OCI-LY1 (cell line): ENCODE results near the gene BMPER.

Experiments used
- H2AFZ ChIP-seq: fragments of 200-600 bp; sonication (generic), shearing (Covaris generic); 2 replicates; pipeline ENCODE4 v1.6.0; 2014; ENCODE audit warnings: antibody characterized with exemption, mild to moderate bottlenecking, low read length
- H3F3A ChIP-seq: fragments of 200-600 bp; sonication (generic), shearing (Covaris generic); 2 replicates; pipeline ENCODE4 v1.6.0; 2014; ENCODE audit warnings: mild to moderate bottlenecking, antibody characterized with exemption, low read length, moderate library complexity; ENCODE audit not compliant: insufficient read depth
- H3K27ac ChIP-seq: fragments of 200-600 bp; sonication (generic); 2 replicates; pipeline ENCODE4 v1.5.1; 2014; ENCODE audit warnings: low read length, mixed run types, mild to moderate bottlenecking, low read depth; ENCODE audit not compliant: poor library complexity, severe bottlenecking
- H3K27me3 ChIP-seq: fragments of 200-600 bp; sonication (generic); 2 replicates; pipeline ENCODE4 v1.6.0; 2014; ENCODE audit warnings: antibody characterized with exemption, mild to moderate bottlenecking, low read length, moderate library complexity; ENCODE audit not compliant: insufficient read depth
- H3K36me3 ChIP-seq: fragments of 200-600 bp; sonication (generic); 2 replicates; pipeline ENCODE4 v1.6.1; 2014; ENCODE audit warnings: mild to moderate bottlenecking, antibody characterized with exemption, low read length, moderate library complexity, mixed read lengths; ENCODE audit not compliant: insufficient read depth
- H3K4me1 ChIP-seq: fragments of 200-600 bp; sonication (generic); 2 replicates; pipeline ENCODE4 v1.5.1; 2014; ENCODE audit warnings: mild to moderate bottlenecking, low read length, moderate library complexity; ENCODE audit not compliant: insufficient read depth, severe bottlenecking
- H3K4me2 ChIP-seq: fragments of 200-600 bp; sonication (generic), shearing (Covaris generic); 2 replicates; pipeline ENCODE4 v1.6.1; 2014; ENCODE audit warnings: low read length
- H3K4me3 ChIP-seq: fragments of 200-600 bp; sonication (generic); 2 replicates; pipeline ENCODE4 v1.5.1; 2014; ENCODE audit warnings: low read length, low read depth, mild to moderate bottlenecking, mixed read lengths; ENCODE audit not compliant: poor library complexity, severe bottlenecking
- H3K79me2 ChIP-seq: fragments of 200-600 bp; shearing (Covaris generic); 2 replicates; pipeline ENCODE4 v1.6.1; 2016; ENCODE audit warnings: mixed run types, low read length, mixed read lengths; ENCODE audit not compliant: insufficient read depth
- H3K9ac ChIP-seq: fragments of 200-600 bp; sonication (generic), shearing (Covaris generic); 2 replicates; pipeline ENCODE4 v1.6.1; 2014; ENCODE audit warnings: mild to moderate bottlenecking, low read length, mixed read lengths
- H3K9me2 ChIP-seq: fragments of 200-600 bp; sonication (generic), shearing (Covaris generic); 2 replicates; pipeline ENCODE4 v1.6.1; 2014; ENCODE audit warnings: low read depth, mild to moderate bottlenecking, low read length, mixed read lengths
- H3K9me3 ChIP-seq: fragments of 200-600 bp; shearing (Covaris generic); 2 replicates; pipeline ENCODE4 v1.6.1; 2014; ENCODE audit warnings: low read length, mixed read lengths
- H4K20me1 ChIP-seq: fragments of 200-600 bp; sonication (generic), shearing (Covaris generic); 2 replicates; pipeline ENCODE4 v1.6.0; 2016; ENCODE audit warnings: mild to moderate bottlenecking, low read length; ENCODE audit not compliant: insufficient read depth
- CTCF ChIP-seq: fragments of 200-600 bp; sonication (generic), shearing (Covaris generic); IDR thresholded peaks from 2 replicates; pipeline ENCODE4 v1.5.1; 2017; ENCODE audit warnings: mild to moderate bottlenecking, antibody characterized with exemption, low read length, moderate library complexity, mixed read lengths
- EZH2 ChIP-seq: fragments of 200-600 bp; sonication (generic), shearing (Covaris generic); IDR thresholded peaks from 2 replicates; pipeline ENCODE4 v1.8.0; 2017; ENCODE audit warnings: borderline replicate concordance, mixed run types, mild to moderate bottlenecking, antibody characterized with exemption, low read length, moderate library complexity, mixed read lengths

The BMPER gene

GRCh38 chr7:34044306-34044643 lies 138.9 kb downstream of the BMPER start:
- H3K9me2 ChIP-seq: no peaks in the 10 kb centered on the region
- H3K9me3 ChIP-seq: no peaks in the 10 kb centered on the region
- H2AFZ ChIP-seq: no peak overlapping the region
- H3K27ac ChIP-seq: no peak overlapping the region
- H4K20me1 ChIP-seq: no peaks in the 10 kb centered on the region
- H3F3A ChIP-seq: no peaks in the 10 kb centered on the region
- no peak overlapping the region for H3K4me3 ChIP-seq
- no peaks in the 10 kb centered on the region for H3K4me1 ChIP-seq
- no peak overlapping the region for H3K4me2 ChIP-seq
- TF ChIP-seq CTCF: no peak
- TF ChIP-seq EZH2: no peak
- H3K79me2 ChIP-seq: no peaks in the 10 kb centered on the region
- H3K36me3 ChIP-seq: no peaks in the 10 kb centered on the region
- no peak overlapping the region for H3K9ac ChIP-seq
- no peaks in the 10 kb centered on the region for H3K27me3 ChIP-seq

GRCh38 chr7:34044734-34045353 lies 139.5 kb downstream of the BMPER start:
- no peak for TF ChIP-seq CTCF
- no peak for TF ChIP-seq EZH2
- no peak overlapping the region for H3K9ac ChIP-seq
- H3K27ac ChIP-seq: no peak overlapping the region
- no peaks in the 10 kb centered on the region for H3K9me3 ChIP-seq
- H3K9me2 ChIP-seq: no peaks in the 10 kb centered on the region
- H3K79me2 ChIP-seq: no peaks in the 10 kb centered on the region
- no peaks in the 10 kb centered on the region for H3F3A ChIP-seq
- H3K4me1 ChIP-seq: no peaks in the 10 kb centered on the region
- H3K4me2 ChIP-seq: no peak overlapping the region
- no peak overlapping the region for H2AFZ ChIP-seq
- no peaks in the 10 kb centered on the region for H3K27me3 ChIP-seq
- no peaks in the 10 kb centered on the region for H4K20me1 ChIP-seq
- no peaks in the 10 kb centered on the region for H3K36me3 ChIP-seq
- H3K4me3 ChIP-seq: no peak overlapping the region

- Histone ChIP-seq H2AFZ (no peak overlapping the region), H3K4me1 (no peaks in the 10 kb centered on the region), H4K20me1 (no peaks in the 10 kb centered on the region), H3K9me3 (no peaks in the 10 kb centered on the region), H3K36me3 (no peaks in the 10 kb centered on the region), H3F3A (no peaks in the 10 kb centered on the region), H3K9me2 (no peaks in the 10 kb centered on the region), H3K27ac (no peak overlapping the region), H3K27me3 (no peaks in the 10 kb centered on the region), H3K9ac (no peak overlapping the region), H3K4me2 (no peak overlapping the region), H3K4me3 (no peak overlapping the region), H3K79me2 (no peaks in the 10 kb centered on the region)
- TF ChIP-seq EZH2: no peak
- no peak for TF ChIP-seq CTCF
These were observed 143.1 kb downstream of the BMPER start for GRCh38 chr7:34048445-34048844.
